ENCODE data around the gene NR1H2.

Gene NR1H2

GRCh38 chr19:50406829-50407228 lies 30.6 kb downstream of the NR1H2 start:
- DNase-seq = no peak

GRCh38 chr19:50409347-50409746 lies 33.1 kb downstream of the NR1H2 start:
- DNase-seq = no peak

GRCh38 chr19:50410109-50410508 lies 33.9 kb downstream of the NR1H2 start:
- DNase-seq = no peak

- no peak for DNase-seq
Measured at GRCh38 chr19:50412419-50412818, 36.2 kb downstream of the NR1H2 start.

GRCh38 chr19:50413096-50413495 lies 36.8 kb downstream of the NR1H2 start:
- DNase-seq = no peak

- no peak for DNase-seq
Measured at GRCh38 chr19:50413531-50413930, 37.3 kb downstream of the NR1H2 start.

- peak; percentile 3 for DNase-seq
Measured at GRCh38 chr19:50414864-50415660, 38.8 kb downstream of the NR1H2 start.

- peak; percentile 34 for DNase-seq
Measured at GRCh38 chr19:50415661-50416033, 39.4 kb downstream of the NR1H2 start.

- DNase-seq = no peak
Measured at GRCh38 chr19:50416034-50416977, 40.0 kb downstream of the NR1H2 start.

GRCh38 chr19:50417111-50418081 lies 41.1 kb downstream of the NR1H2 start:
- no peak for DNase-seq

GRCh38 chr19:50418176-50419021 lies 42.1 kb downstream of the NR1H2 start, which contains the start of gene SPIB:
Gene SPIB, plus strand, starts transcription at chr19:50418938. Its CDS starts 25 bp downstream, at chr19:50418963.
- DNase-seq = no peak

GRCh38 chr19:50419022-50419579 lies 42.8 kb downstream of the NR1H2 start:
- no peak for DNase-seq

- no peak for DNase-seq
Measured at GRCh38 chr19:50419580-50420035, 43.4 kb downstream of the NR1H2 start.

GRCh38 chr19:50420127-50420526 lies 43.9 kb downstream of the NR1H2 start:
- DNase-seq = no peak

GRCh38 chr19:50420808-50421207 lies 44.6 kb downstream of the NR1H2 start:
- DNase-seq = no peak

- DNase-seq = no peak
Measured at GRCh38 chr19:50422397-50423278, 46.4 kb downstream of the NR1H2 start.

- DNase-seq = no peak
Measured at GRCh38 chr19:50423279-50424113, 47.2 kb downstream of the NR1H2 start.

- DNase-seq = no peak
Measured at GRCh38 chr19:50425581-50425980, 49.3 kb downstream of the NR1H2 start.

GRCh38 chr19:50427318-50427925 lies 51.2 kb downstream of the NR1H2 start:
- no peak for DNase-seq

Data from GDM1 (cell line).